Fibroblast of lung (primary cell): Measurements from ENCODE around the gene HLF.

Experiments used
- CTCF ChIP-seq, 2 donors: IDR thresholded peaks in 1 of 2; conservative IDR thresholded peaks in 1 of 2; 1 replicate in 1 of 2; 2 replicates in 1 of 2; pipeline ENCODE4 v1.5.1; 2011 to 2012; ENCODE audit warnings: low read length in 2 of 2, control low read depth in 1 of 2, inconsistent platforms in 1 of 2, low read depth in 1 of 2, mild to moderate bottlenecking in 1 of 2
- EZH2 ChIP-seq: IDR thresholded peaks from 2 replicates; pipeline ENCODE4 v1.5.1; 2012; ENCODE audit warnings: low read length, control low read depth, mild to moderate bottlenecking; ENCODE audit errors: missing control alignments

- no peak for TF ChIP-seq CTCF (conservative IDR thresholded peaks at IDR 0.05 in 1 of 2, IDR thresholded peaks at IDR 0.05 in 1 of 2; ENCODE audit: low read depth in 1 of 2, low read length in 2 of 2)
- no peak for TF ChIP-seq EZH2
These were observed 34.0 kb upstream of the HLF start for GRCh38 chr17:55230716-55231115.
